ENCODE results near the gene NUDT16L1. TPM values are rescaled to one million over a fixed set of nuclear protein-coding genes. Genes with fewer than 3 reads are reported as not detected.
A peak's percentile ranks its signal among the peaks of the same experiment; 100 is the strongest.

NUDT16L1 gene
- total RNA-seq, 2 experiments from 2014 or later: 22.3 to 25.6 TPM

GRCh38 chr16:4681471-4682083 lies 11.8 kb upstream of the NUDT16L1 start:
- Mint-ChIP-seq H3K36me3 (ENCODE audit: low read depth) (peaks cover 18% of the 10 kb centered on the region), H3K4me1 (ENCODE audit: low read depth) (peaks cover 29% of the 10 kb centered on the region), H3K27me3 (no peaks in the 10 kb centered on the region), H3K9me3 (no peaks in the 10 kb centered on the region), H3K27ac (peak overlapping the region; percentile 77), H3K4me3 (no peak overlapping the region)
- TF ChIP-seq CTCF (IDR thresholded peaks at IDR 0.05): no peak
- intact Hi-C loops (cut with micrococcal nuclease): no loop called here
- ChIA-PET CTCF (interaction anchor here (1.6 kb wide), 1 partner anchor 23 kb away, joined by 4 read pairs; no protein-coding TSS in a partner anchor), POLR2A (interaction anchor here (1.3 to 2.2 kb wide), 2 partner anchors 10 to 13 kb away, joined by 3 to 10 read pairs; partner anchors contain the start of gene NUDT16L1)
- DNase-seq (peak; percentile 43), ATAC-seq (peak; percentile 43)

- no peak for DNase-seq
- Mint-ChIP-seq H3K4me3 (no peak overlapping the region), H3K4me1 (ENCODE audit: low read depth) (peaks cover 23% of the 10 kb centered on the region), H3K9me3 (no peaks in the 10 kb centered on the region), H3K36me3 (ENCODE audit: low read depth) (peaks cover 12% of the 10 kb centered on the region), H3K27me3 (no peaks in the 10 kb centered on the region), H3K27ac (peak overlapping the region; percentile 15)
- POLR2A ChIA-PET: interaction anchor here (1.3 to 2.2 kb wide), 2 partner anchors 10 to 13 kb away, joined by 3 to 10 read pairs; partner anchors contain the start of gene NUDT16L1
- CTCF ChIA-PET: interaction anchor here (0.7 to 1.7 kb wide), 8 partner anchors 9 to 181 kb away, joined by 3 to 6 read pairs (median 4); partner anchors contain the start of gene NUDT16L1
- no peak for TF ChIP-seq CTCF (IDR thresholded peaks at IDR 0.05)
- intact Hi-C loops (cut with micrococcal nuclease): no loop called here
- peak; percentile 5 for ATAC-seq
These were observed 11.2 kb upstream of the NUDT16L1 start for GRCh38 chr16:4682084-4682591.

- peak; percentile 64 for DNase-seq
- peaks cover 12% of the 10 kb centered on the region for H3K36me3 Mint-ChIP-seq (ENCODE audit: low read depth)
These were observed 10.6 kb upstream of the NUDT16L1 start for GRCh38 chr16:4682616-4683254.

GRCh38 chr16:4683255-4684057 lies 9.9 kb upstream of the NUDT16L1 start:
- H3K4me1 Mint-ChIP-seq (ENCODE audit: low read depth): peaks cover 11% of the 10 kb centered on the region
- H3K4me3 Mint-ChIP-seq: no peak overlapping the region
- ATAC-seq (no peak), DNase-seq (no peak)
- no peaks in the 10 kb centered on the region for H3K9me3 Mint-ChIP-seq
- intact Hi-C loops (cut with micrococcal nuclease): no loop called here
- peak overlapping the region; percentile 39 for H3K27ac Mint-ChIP-seq
- CTCF ChIA-PET: interaction anchor here (0.7 to 1.7 kb wide), 7 partner anchors 8 to 182 kb away, joined by 4 to 6 read pairs (median 4); partner anchors contain the start of gene NUDT16L1
- no peaks in the 10 kb centered on the region for H3K27me3 Mint-ChIP-seq
- H3K36me3 Mint-ChIP-seq (ENCODE audit: low read depth): peaks cover 12% of the 10 kb centered on the region
- POLR2A ChIA-PET: interaction anchor here (1.0 kb wide), 1 partner anchor 12 kb away, joined by 3 read pairs; no protein-coding TSS in a partner anchor
- TF ChIP-seq CTCF (IDR thresholded peaks at IDR 0.05): peak; percentile 0

More at GRCh38 chr16:4682616-4683254, 10.6 kb upstream of the NUDT16L1 start:
- CTCF ChIA-PET: interaction anchor here (0.7 to 1.7 kb wide), 9 partner anchors 9 to 182 kb away, joined by 3 to 6 read pairs (median 4); partner anchors contain the start of gene NUDT16L1
- no peak overlapping the region for H3K4me3 Mint-ChIP-seq
- POLR2A ChIA-PET: interaction anchor here (1.3 kb wide), 1 partner anchor 9 kb away, joined by 3 read pairs; no protein-coding TSS in a partner anchor
- no peaks in the 10 kb centered on the region for H3K27me3 Mint-ChIP-seq
- TF ChIP-seq CTCF (IDR thresholded peaks at IDR 0.05): peak; percentile 31
- H3K4me1 Mint-ChIP-seq (ENCODE audit: low read depth): peaks cover 18% of the 10 kb centered on the region
- intact Hi-C loops (cut with micrococcal nuclease): no loop called here
- ATAC-seq: peak; percentile 67
- no peaks in the 10 kb centered on the region for H3K9me3 Mint-ChIP-seq
- peak overlapping the region; percentile 39 for H3K27ac Mint-ChIP-seq

Measured in activated CD8-positive, alpha-beta T cell treated with anti-CD3 and anti-CD28 coated beads for 36 hours (primary cell).